H9 (cell line): ENCODE results near the gene CAPN3. TPM values are rescaled to one million over a fixed set of nuclear protein-coding genes. Genes with fewer than 3 reads are reported as not detected.

Experiments
- DNase-seq: peaks from one replicate; pipeline ENCODE4 v3.0.0-alpha.2; 2017
- H2AFZ ChIP-seq: one replicate; pipeline ENCODE4 v1.6.1; 2013; ENCODE audit warnings: mild to moderate bottlenecking, low read length, control low read depth, moderate library complexity
- H2AK5ac ChIP-seq: 2 replicates; pipeline ENCODE4 v1.6.1; 2013; ENCODE audit warnings: low read length, control low read depth, mixed read lengths; ENCODE audit not compliant: insufficient read length
- H2BK120ac ChIP-seq: one replicate; pipeline ENCODE4 v1.6.1; 2013; ENCODE audit warnings: low read depth, mild to moderate bottlenecking, low read length, control low read depth, inconsistent platforms; ENCODE audit not compliant: poor library complexity, severe bottlenecking
- H2BK12ac ChIP-seq: 2 replicates; pipeline ENCODE4 v1.6.1; 2013; ENCODE audit warnings: low read length, control low read depth, mixed read lengths, low read depth; ENCODE audit not compliant: insufficient read length
- H2BK15ac ChIP-seq: 2 replicates; pipeline ENCODE4 v1.6.1; 2013; ENCODE audit warnings: low read depth, low read length, control low read depth
- H2BK20ac ChIP-seq: one replicate; pipeline ENCODE4 v1.6.1; 2013; ENCODE audit warnings: low read depth, mild to moderate bottlenecking, low read length, control low read depth, inconsistent platforms; ENCODE audit not compliant: poor library complexity, severe bottlenecking
- H2BK5ac ChIP-seq: 2 replicates; pipeline ENCODE4 v1.6.1; 2013; ENCODE audit warnings: low read length, control low read depth, mixed read lengths; ENCODE audit not compliant: insufficient read length
- H3K14ac ChIP-seq: 2 replicates; pipeline ENCODE4 v1.6.1; 2013; ENCODE audit warnings: low read length, control low read depth; ENCODE audit not compliant: insufficient read depth
- H3K18ac ChIP-seq: 2 replicates; pipeline ENCODE4 v1.6.1; 2013; ENCODE audit warnings: low read depth, mild to moderate bottlenecking, mixed read lengths, low read length, control low read depth; ENCODE audit not compliant: insufficient read length
- H3K23ac ChIP-seq: 2 replicates; pipeline ENCODE4 v1.6.1; 2013; ENCODE audit warnings: low read length, control low read depth, mixed read lengths, low read depth; ENCODE audit not compliant: insufficient read length
- H3K23me2 ChIP-seq: 2 replicates; pipeline ENCODE4 v1.6.1; 2013; ENCODE audit warnings: low read depth, mild to moderate bottlenecking, mixed read lengths, low read length, control low read depth; ENCODE audit not compliant: insufficient read length, poor library complexity, severe bottlenecking
- H3K27ac ChIP-seq: 2 replicates; pipeline ENCODE4 v1.5.1; 2013; ENCODE audit warnings: low read length, control low read depth, mixed read lengths, low read depth; ENCODE audit not compliant: insufficient read length
- H3K27me3 ChIP-seq: 2 replicates; pipeline ENCODE4 v1.6.1; 2013; ENCODE audit warnings: low read length, control low read depth, inconsistent platforms; ENCODE audit not compliant: insufficient read depth
- H3K4ac ChIP-seq: 2 replicates; pipeline ENCODE4 v1.6.1; 2013; ENCODE audit warnings: low read depth, mild to moderate bottlenecking, control low read depth, inconsistent platforms, low read length, moderate library complexity
- H3K4me1 ChIP-seq: 2 replicates; pipeline ENCODE4 v1.6.1; 2013; ENCODE audit warnings: low read length, control low read depth, inconsistent platforms; ENCODE audit not compliant: insufficient read depth
- H3K4me2 ChIP-seq: 2 replicates; pipeline ENCODE4 v1.6.1; 2013; ENCODE audit warnings: low read length, control low read depth, mixed read lengths; ENCODE audit not compliant: insufficient read length, insufficient read depth
- H3K56ac ChIP-seq: 2 replicates; pipeline ENCODE4 v1.6.1; 2013; ENCODE audit warnings: low read depth, mild to moderate bottlenecking, mixed read lengths, low read length, control low read depth; ENCODE audit not compliant: insufficient read length
- H3K79me1 ChIP-seq: 2 replicates; pipeline ENCODE4 v1.6.1; 2013; ENCODE audit warnings: low read depth, mild to moderate bottlenecking, moderate library complexity, low read length, control low read depth, inconsistent platforms; ENCODE audit not compliant: insufficient read depth, poor library complexity, severe bottlenecking
- H3K79me2 ChIP-seq: 2 replicates; pipeline ENCODE4 v1.6.1; 2013; ENCODE audit warnings: low read length, control low read depth, inconsistent platforms; ENCODE audit not compliant: insufficient read depth
- H3K9ac ChIP-seq: 2 replicates; pipeline ENCODE4 v1.6.1; 2013; ENCODE audit warnings: low read length, control low read depth, mixed read lengths; ENCODE audit not compliant: insufficient read length; ENCODE audit errors: extremely low read depth
- H3K9me3 ChIP-seq: one replicate; pipeline ENCODE4 v1.6.1; 2013; ENCODE audit warnings: low read depth, low read length, inconsistent platforms; ENCODE audit not compliant: control insufficient read depth
- H3T11ph ChIP-seq: one replicate; pipeline ENCODE4 v1.6.1; 2013; ENCODE audit warnings: mild to moderate bottlenecking, low read length, control low read depth, inconsistent platforms
- H4K20me1 ChIP-seq: one replicate; pipeline ENCODE4 v1.6.1; 2013; ENCODE audit not compliant: control insufficient read depth, insufficient read length, insufficient read depth
- H4K5ac ChIP-seq: 2 replicates; pipeline ENCODE4 v1.6.1; 2013; ENCODE audit warnings: low read depth, mild to moderate bottlenecking, mixed read lengths, low read length, control low read depth; ENCODE audit not compliant: insufficient read length
- H4K8ac ChIP-seq: replicated peaks from 2 replicates; pipeline ENCODE4 v1.6.1; 2013; ENCODE audit warnings: low read length, control low read depth, mixed read lengths, low read depth; ENCODE audit not compliant: insufficient read length
- H4K91ac ChIP-seq: 2 replicates; pipeline ENCODE4 v1.6.1; 2013; ENCODE audit warnings: low read depth, mild to moderate bottlenecking, moderate library complexity, mixed read lengths, low read length, control low read depth; ENCODE audit not compliant: insufficient read length
- H3K27ac Mint-ChIP-seq, 3 experiments: 2 replicates in 2 of 3; 3 replicates in 1 of 3; pipeline ENCODE4 v1.8.0; 2020 to 2021; ENCODE audit warnings: mixed read lengths in 3 of 3, mild to moderate bottlenecking in 1 of 3, moderate library complexity in 1 of 3
- H3K27me3 Mint-ChIP-seq: 2 replicates; pipeline ENCODE4 v1.8.0; 2021; ENCODE audit warnings: low read depth, mild to moderate bottlenecking, moderate library complexity, mixed read lengths
- H3K36me3 Mint-ChIP-seq, 3 experiments: 2 replicates in 2 of 3; 3 replicates in 1 of 3; pipeline ENCODE4 v1.8.0; 2020 to 2021; ENCODE audit warnings: low read depth in 3 of 3, mixed read lengths in 3 of 3; ENCODE audit not compliant: insufficient read depth in 1 of 3
- H3K4me1 Mint-ChIP-seq, 2 experiments: 2 replicates each; pipeline ENCODE4 v1.8.0; 2020; ENCODE audit warnings: mixed read lengths in 2 of 2
- H3K4me3 Mint-ChIP-seq, 2 experiments: 2 replicates in 1 of 2; 3 replicates in 1 of 2; pipeline ENCODE4 v1.8.0; 2020 to 2021; ENCODE audit warnings: mild to moderate bottlenecking in 2 of 2, mixed read lengths in 2 of 2, moderate library complexity in 1 of 2
- H3K9me3 Mint-ChIP-seq, 2 experiments: 2 replicates in 1 of 2; 3 replicates in 1 of 2; pipeline ENCODE4 v1.8.0; 2020; ENCODE audit warnings: mild to moderate bottlenecking in 2 of 2, mixed read lengths in 2 of 2, moderate library complexity in 1 of 2
- CTCF ChIP-seq: fragments of 200-600 bp; sonication (generic); conservative IDR thresholded peaks from 3 replicates; pipeline ENCODE4 v1.8.0; 2021; ENCODE audit warnings: antibody characterized with exemption, mild to moderate bottlenecking
- WGBS: extraction: QIAGEN DNeasy Blood & Tissue Kit; methylation state at CpG from one replicate; pipeline ENCODE4 v1.1.7; 2013; ENCODE audit warnings: missing lambda C conversion rate, low lambda C conversion rate, mixed read lengths; ENCODE audit not compliant: insufficient read length; ENCODE audit errors: extremely low coverage; 5-methylcytosine and 5-hydroxymethylcytosine counted together
- total RNA-seq: library from RNA; stranded (reverse); gene quantifications from 2 replicates; pipeline ENCODE4 v1.2.1, GENCODE V29; 2021

The CAPN3 gene
- total RNA-seq, 1 experiment from 2014 or later = 0.31 TPM

- Histone ChIP-seq H4K8ac (no peak overlapping the region), H4K91ac (no peak overlapping the region), H4K20me1 (no peaks in the 10 kb centered on the region), H3K4me1 (no peaks in the 10 kb centered on the region), H4K5ac (no peak overlapping the region), H3K79me2 (no peaks in the 10 kb centered on the region), H2BK12ac (no peak overlapping the region), H3K27me3 (no peaks in the 10 kb centered on the region), H3K14ac (no peak overlapping the region), H3K18ac (no peak overlapping the region), H2BK15ac (no peak overlapping the region), H3K56ac (no peak overlapping the region), H3K79me1 (no peaks in the 10 kb centered on the region), H3K23me2 (no peaks in the 10 kb centered on the region), H2BK5ac (no peak overlapping the region), H3K9me3 (no peaks in the 10 kb centered on the region), H3K4me2 (no peak overlapping the region), H2BK20ac (no peak overlapping the region), H3T11ph (no peak overlapping the region), H2AK5ac (no peak overlapping the region), H2AFZ (no peak overlapping the region), H2BK120ac (no peak overlapping the region), H3K4ac (no peak overlapping the region), H3K9ac (no peak overlapping the region), H3K23ac (no peak overlapping the region), H3K27ac (no peak overlapping the region)
- no CpG with 5 or more reads among the region's 8 CpGs for WGBS
- H3K36me3 Mint-ChIP-seq = peaks cover 4 to 18% (median 11%) of the 10 kb centered on the region in 3 experiments; a peak in 5 of 7 replicates
- no peak overlapping the region for H3K27ac Mint-ChIP-seq
- no peak overlapping the region; a peak in 1 of 5 replicates for H3K4me3 Mint-ChIP-seq
- peaks cover 24 to 27% of the 10 kb centered on the region in 2 experiments for H3K9me3 Mint-ChIP-seq
- no peaks in the 10 kb centered on the region for H3K4me1 Mint-ChIP-seq
- no peak for DNase-seq
- H3K27me3 Mint-ChIP-seq = peaks cover 28% of the 10 kb centered on the region
- no peak for TF ChIP-seq CTCF
Measured at GRCh38 chr15:42378011-42378410, 18.7 kb downstream of the CAPN3 start.
